ENCODE measurements around the gene EQTN.
"Not testable (repeated sequence)": the region's sequence is repeated elsewhere in the genome, so short reads cannot be mapped to it uniquely, and the experiment has no call there.

Gene EQTN

DNA sequence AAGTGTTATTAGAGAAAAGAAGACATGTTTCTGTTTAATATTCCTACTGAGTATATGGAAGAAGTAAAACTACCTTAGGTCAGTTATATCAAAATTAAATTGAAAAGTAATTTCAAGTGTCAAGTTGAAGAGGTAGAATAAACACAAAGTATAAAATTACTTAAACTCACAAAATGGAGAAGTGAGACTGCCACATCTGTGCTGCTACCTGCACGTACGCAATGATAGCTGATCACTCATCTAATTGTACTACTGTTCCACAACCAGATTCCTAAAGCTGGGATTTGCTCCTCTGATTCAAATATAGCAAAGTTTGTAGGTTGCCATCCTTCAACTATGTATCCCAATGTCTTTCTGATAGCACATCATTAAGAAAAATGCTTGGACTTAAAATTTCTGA is 24.8 kb downstream of the EQTN start:
- Mint-ChIP-seq H3K27ac (no peak overlapping the region), H3K4me1 (no peaks in the 10 kb centered on the region)

DNA sequence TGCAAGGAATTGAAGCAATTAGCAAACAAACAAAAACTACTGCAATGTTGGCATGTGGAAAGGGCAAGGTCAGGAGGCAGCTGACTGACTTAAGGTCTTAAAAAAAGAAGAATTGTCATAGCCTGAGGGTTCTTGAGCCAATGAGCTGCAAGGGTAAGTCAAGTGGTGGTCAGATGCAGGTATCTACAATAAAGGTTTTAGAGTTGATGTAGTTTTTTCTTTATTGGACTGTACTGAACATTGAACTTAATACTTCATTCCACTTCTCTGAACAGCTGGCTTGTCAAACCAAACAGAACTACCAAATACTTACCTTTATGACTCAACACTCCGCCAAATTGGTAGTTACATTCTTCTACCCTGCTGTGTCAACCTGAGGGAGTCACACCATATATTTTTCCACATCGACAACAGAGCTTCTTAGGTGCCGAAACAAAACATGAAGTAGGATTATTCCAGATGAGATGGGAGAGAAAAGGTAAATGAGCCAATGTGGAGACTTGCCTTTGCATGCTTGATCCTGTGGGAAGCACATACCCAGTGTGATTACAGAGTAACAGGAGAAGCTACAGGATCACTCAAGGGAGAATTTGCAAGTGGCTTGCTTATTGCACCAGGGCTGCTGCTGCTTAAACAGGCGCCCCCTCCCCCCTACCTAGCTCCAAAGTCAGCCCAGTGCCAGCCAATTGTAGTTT is 35.3 kb downstream of the EQTN start:
- Mint-ChIP-seq H3K4me3 (no peak overlapping the region), H3K9me3 (no peaks in the 10 kb centered on the region), H3K4me1 (no peaks in the 10 kb centered on the region), H3K27me3 (peaks cover 4% of the 10 kb centered on the region), H3K36me3 (no peaks in the 10 kb centered on the region), H3K27ac (no peak overlapping the region)

More for the DNA sequence above, 24.8 kb downstream of the EQTN start:
- no peaks in the 10 kb centered on the region for H3K36me3 Mint-ChIP-seq
- H3K9me3 Mint-ChIP-seq = no peaks in the 10 kb centered on the region
- H3K4me3 Mint-ChIP-seq = no peak overlapping the region
- no peaks in the 10 kb centered on the region for H3K27me3 Mint-ChIP-seq

DNA sequence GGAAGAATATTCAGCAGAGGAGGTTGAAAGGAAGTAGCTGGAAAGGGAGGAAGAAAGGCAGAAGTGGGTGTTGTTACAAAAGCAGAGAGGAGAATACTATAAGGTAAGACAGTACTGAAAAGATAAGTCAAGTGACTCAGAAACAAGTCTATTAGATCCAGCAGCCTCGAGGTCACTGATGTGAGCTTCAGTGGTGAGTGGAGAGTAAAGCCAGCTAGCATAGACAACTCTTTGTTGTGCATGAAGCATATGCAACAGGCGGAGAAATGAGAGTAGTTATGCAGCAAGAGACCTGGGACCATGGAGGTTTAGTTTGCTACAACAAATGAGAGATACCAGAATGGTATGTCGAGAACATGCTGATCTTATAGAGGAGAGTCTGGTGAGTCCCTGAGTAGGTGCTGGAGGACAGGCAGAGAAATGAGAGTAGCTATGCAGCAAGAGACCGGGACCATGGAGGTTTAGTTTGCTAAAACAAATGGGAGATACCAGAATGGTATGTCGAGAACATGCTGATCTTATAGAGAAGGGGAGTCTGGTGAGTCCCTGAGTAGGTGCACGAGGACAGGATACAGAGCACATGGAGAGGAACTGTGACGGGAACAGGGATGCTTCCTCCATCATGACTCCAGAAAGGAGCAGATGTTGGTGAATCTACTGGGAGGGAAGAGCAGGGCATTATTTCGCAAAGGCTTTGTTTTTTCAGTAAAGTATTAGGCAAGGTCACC is 36.0 kb downstream of the EQTN start:
- Mint-ChIP-seq H3K4me3 (no peak overlapping the region), H3K27me3 (peaks cover 4% of the 10 kb centered on the region), H3K4me1 (no peaks in the 10 kb centered on the region), H3K9me3 (no peaks in the 10 kb centered on the region), H3K27ac (no peak overlapping the region), H3K36me3 (no peaks in the 10 kb centered on the region)

- Mint-ChIP-seq H3K4me1 (no peaks in the 10 kb centered on the region), H3K27ac (no peak overlapping the region), H3K4me3 (no peak overlapping the region), H3K9me3 (no peaks in the 10 kb centered on the region), H3K36me3 (no peaks in the 10 kb centered on the region), H3K27me3 (peaks cover 1% of the 10 kb centered on the region)
These were observed 38.3 kb downstream of the EQTN start for GRCh38 chr9:27258662-27259061.

- H3K27me3 Mint-ChIP-seq = peaks cover 3% of the 10 kb centered on the region
- H3K27ac Mint-ChIP-seq = no peak overlapping the region
- no peak overlapping the region for H3K4me3 Mint-ChIP-seq
- no peaks in the 10 kb centered on the region for H3K9me3 Mint-ChIP-seq
- H3K4me1 Mint-ChIP-seq = no peaks in the 10 kb centered on the region
- no peaks in the 10 kb centered on the region for H3K36me3 Mint-ChIP-seq
These were observed 48.2 kb downstream of the EQTN start for GRCh38 chr9:27248702-27249101.

GRCh38 chr9:27247756-27248155 is 49.2 kb downstream of the EQTN start:
- H3K27me3 Mint-ChIP-seq = peaks cover 3% of the 10 kb centered on the region
- no peaks in the 10 kb centered on the region for H3K9me3 Mint-ChIP-seq
- no peak overlapping the region for H3K4me3 Mint-ChIP-seq
- no peaks in the 10 kb centered on the region for H3K36me3 Mint-ChIP-seq
- H3K27ac Mint-ChIP-seq = no peak overlapping the region
- no peaks in the 10 kb centered on the region for H3K4me1 Mint-ChIP-seq

DNA sequence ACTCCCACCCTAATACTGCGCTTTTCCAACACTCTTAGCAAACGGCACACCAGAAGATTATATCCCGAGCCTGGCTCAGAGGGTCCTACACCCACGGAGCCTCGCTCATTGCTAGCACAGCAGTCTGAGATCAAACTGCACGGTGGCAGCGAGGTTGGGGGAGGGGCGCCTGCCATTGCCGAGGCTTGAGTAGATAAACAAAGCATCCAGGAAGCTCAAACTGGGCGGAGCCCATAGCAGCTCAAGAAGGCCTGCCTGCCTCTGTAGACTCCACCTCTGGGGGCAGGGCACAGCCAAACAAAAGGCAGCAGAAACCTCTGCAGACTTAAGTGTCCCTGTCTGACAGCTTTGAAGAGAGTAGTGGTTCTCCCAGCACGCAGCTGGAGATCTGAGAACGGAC is 57.3 kb downstream of the EQTN start:
- H3K4me3 Mint-ChIP-seq, H3K27me3 Mint-ChIP-seq, H3K27ac Mint-ChIP-seq, H3K36me3 Mint-ChIP-seq, H3K4me1 Mint-ChIP-seq: not testable (repeated sequence)
- H3K9me3 Mint-ChIP-seq = peaks cover 14% of the 10 kb centered on the region

Measured in activated naive CD4-positive, alpha-beta T cell treated with anti-CD3 and anti-CD28 coated beads, Interleukin-2, amount 50 U/mL, for 24 hours (primary cell).